Smooth muscle cell (in vitro differentiated cells): Measurements from ENCODE around the gene TM4SF18. TPM values are rescaled to one million over a fixed set of nuclear protein-coding genes. Genes with fewer than 3 reads are reported as not detected.
A peak's percentile ranks its signal among the peaks of the same experiment; 100 is the strongest.

ENCODE experiments used
- DNase-seq: peaks from one replicate; lab custom pipeline; 2025; ENCODE audit not compliant: unreplicated experiment; lab: John Stamatoyannopoulos, UW
- H2AFZ ChIP-seq: fragments of 200-600 bp; sonication (generic); 2 replicates; pipeline ENCODE4 v1.6.0; 2016; ENCODE audit warnings: antibody characterized with exemption, low read depth, mild to moderate bottlenecking
- H3F3A ChIP-seq: fragments of 200-600 bp; sonication (generic); 2 replicates; pipeline ENCODE4 v1.6.0; 2017; ENCODE audit warnings: antibody characterized with exemption, low read depth
- H3K27ac ChIP-seq: fragments of 200-600 bp; sonication (generic); 2 replicates; pipeline ENCODE4 v1.5.1; 2016; ENCODE audit warnings: low read depth, mild to moderate bottlenecking
- H3K27me3 ChIP-seq: fragments of 200-600 bp; sonication (generic); 2 replicates; pipeline ENCODE4 v1.6.1; 2016; ENCODE audit warnings: low read depth, mild to moderate bottlenecking
- H3K36me3 ChIP-seq: fragments of 200-600 bp; sonication (generic); 2 replicates; pipeline ENCODE4 v1.5.1; 2016; ENCODE audit warnings: low read depth
- H3K4me1 ChIP-seq: fragments of 200-600 bp; sonication (generic); 2 replicates; pipeline ENCODE4 v1.5.1; 2016; ENCODE audit warnings: low read depth
- H3K4me2 ChIP-seq: fragments of 200-600 bp; sonication (generic); 2 replicates; pipeline ENCODE4 v1.6.0; 2016; ENCODE audit warnings: mild to moderate bottlenecking
- H3K4me3 ChIP-seq: fragments of 200-600 bp; sonication (generic); 2 replicates; pipeline ENCODE4 v1.5.1; 2016; ENCODE audit warnings: mild to moderate bottlenecking
- H3K79me2 ChIP-seq: fragments of 200-600 bp; sonication (generic); 2 replicates; pipeline ENCODE4 v1.6.0; 2016; ENCODE audit warnings: low read depth, mild to moderate bottlenecking
- H3K9ac ChIP-seq: fragments of 200-600 bp; sonication (generic); 2 replicates; pipeline ENCODE4 v1.6.0; 2016; ENCODE audit warnings: low read depth
- H3K9me3 ChIP-seq: fragments of 200-600 bp; sonication (generic); replicated peaks from 2 replicates; pipeline ENCODE4 v1.5.1; 2016; ENCODE audit warnings: low read depth
- H4K20me1 ChIP-seq: fragments of 200-600 bp; sonication (generic); 2 replicates; pipeline ENCODE4 v1.6.0; 2016; ENCODE audit warnings: low read depth
- CTCF ChIP-seq: fragments of 200-600 bp; sonication (generic); IDR thresholded peaks from 2 replicates; pipeline ENCODE4 v1.5.1; 2017; ENCODE audit warnings: borderline replicate concordance, mild to moderate bottlenecking, antibody characterized with exemption; ENCODE audit not compliant: insufficient read depth, poor library complexity, severe bottlenecking
- WGBS: methylation state at CpG from one replicate; pipeline ENCODE4 v1.1.7; 2016; ENCODE audit warnings: low lambda C conversion rate; 5-methylcytosine and 5-hydroxymethylcytosine counted together
- polyA plus RNA-seq: library from polyadenylated mRNA; unstranded; fragments of >200 nt; fragmentation: Nextera tagmentation; extraction: Ambion mirVana; gene quantifications from 2 replicates; pipeline ENCODE4 v1.2.1, GENCODE V29; 2016
- total RNA-seq: library from RNA; depleted of rRNA; stranded (reverse); fragments of >200 nt; gene quantifications from 2 replicates; pipeline ENCODE4 v1.2.3, GENCODE V29; 2014

The TM4SF18 gene
- total and polyA plus RNA-seq, 2 experiments from 2014 or later: 0.37 to 0.40 TPM

GRCh38 chr3:149377408-149378364 is 44.2 kb upstream of the TM4SF18 start, which contains the start of gene TM4SF1:
TSS of gene TM4SF1 (minus strand) at chr3:149377649. CDS start at chr3:149377547, 102 bp downstream.
- Histone ChIP-seq H3K9me3 (no peaks in the 10 kb centered on the region), H3F3A (no peaks in the 10 kb centered on the region), H2AFZ (peak within 1 kb of the TSS; percentile 1), H3K4me3 (peak within 1 kb of the TSS; percentile 44), H3K79me2 (no peaks in the 10 kb centered on the region), H3K4me2 (peak within 1 kb of the TSS; percentile 57), H3K27me3 (no peaks in the 10 kb centered on the region), H3K4me1 (peaks cover 13% of the 10 kb centered on the region), H4K20me1 (no peaks in the 10 kb centered on the region), H3K9ac (peak within 1 kb of the TSS; percentile 68), H3K27ac (peak within 1 kb of the TSS; percentile 76), H3K36me3 (no peaks in the 10 kb centered on the region)
- TF ChIP-seq CTCF: no peak
- WGBS: 62% methylated on average over 15 of the region's 15 CpGs
- no peak for DNase-seq

GRCh38 chr3:149376718-149377407 is 43.4 kb upstream of the TM4SF18 start:
- H3K27me3 ChIP-seq: no peaks in the 10 kb centered on the region
- peak overlapping the region; percentile 76 for H3K27ac ChIP-seq
- H3K36me3 ChIP-seq: no peaks in the 10 kb centered on the region
- H3K9me3 ChIP-seq: no peaks in the 10 kb centered on the region
- 81% methylated on average over 8 of the region's 8 CpGs for WGBS
- H3K79me2 ChIP-seq: no peaks in the 10 kb centered on the region
- DNase-seq: no peak
- no peak overlapping the region for H2AFZ ChIP-seq
- peak overlapping the region; percentile 68 for H3K9ac ChIP-seq
- no peak for TF ChIP-seq CTCF
- peaks cover 2% of the 10 kb centered on the region for H3F3A ChIP-seq
- peaks cover 12% of the 10 kb centered on the region for H3K4me1 ChIP-seq
- H4K20me1 ChIP-seq: no peaks in the 10 kb centered on the region
- H3K4me2 ChIP-seq: peak overlapping the region; percentile 57
- H3K4me3 ChIP-seq: peak overlapping the region; percentile 44

- Histone ChIP-seq H3K27ac (peak overlapping the region; percentile 76), H3K4me2 (peak overlapping the region; percentile 57), H3K4me3 (peak overlapping the region; percentile 44), H3K4me1 (peaks cover 21% of the 10 kb centered on the region), H3K9me3 (no peaks in the 10 kb centered on the region), H3F3A (peaks cover 4% of the 10 kb centered on the region), H3K9ac (peak overlapping the region; percentile 68), H2AFZ (no peak overlapping the region), H3K79me2 (no peaks in the 10 kb centered on the region), H3K27me3 (no peaks in the 10 kb centered on the region), H3K36me3 (no peaks in the 10 kb centered on the region), H4K20me1 (no peaks in the 10 kb centered on the region)
- TF ChIP-seq CTCF: no peak
- DNase-seq: no peak
- WGBS: 75% methylated on average over 4 of the region's 4 CpGs
These were observed 42.2 kb upstream of the TM4SF18 start for GRCh38 chr3:149375501-149376196.
